Keratinocyte (primary cell): Measurements from ENCODE around the gene MLIP. TPM values are rescaled to one million over a fixed set of nuclear protein-coding genes. Genes with fewer than 3 reads are reported as not detected.

Experiments
- DNase-seq: peaks from one replicate; pipeline ENCODE4 v3.0.0-alpha.2; 2011; ENCODE audit warnings: low read depth, missing footprints, low spot score
- FAIRE-seq: peaks from 2 replicates; lab custom pipeline; 2011; peaks lifted over from hg19 to GRCh38; lab: Jason Lieb, UNC
- H2AFZ ChIP-seq: 2 replicates; pipeline ENCODE4 v1.6.0; 2012; ENCODE audit warnings: low read length, control low read depth, inconsistent platforms; ENCODE audit not compliant: control insufficient read depth
- H3K27ac ChIP-seq: 2 replicates; pipeline ENCODE4 v1.5.1; 2011; ENCODE audit warnings: low read length; ENCODE audit not compliant: control insufficient read depth, insufficient read depth
- H3K27me3 ChIP-seq: 3 replicates; pipeline ENCODE4 v1.6.0; 2011; ENCODE audit warnings: low read length; ENCODE audit not compliant: control insufficient read depth, insufficient read depth; ENCODE audit errors: extremely low read depth
- H3K36me3 ChIP-seq, 2 experiments: 2 replicates in 1 of 2; 3 replicates in 1 of 2; pipeline ENCODE4 v1.5.1; 2011; ENCODE audit warnings: low read length in 2 of 2, mild to moderate bottlenecking in 1 of 2; ENCODE audit not compliant: control insufficient read depth in 2 of 2, insufficient read depth in 2 of 2; ENCODE audit errors: extremely low read depth in 1 of 2
- H3K4me1 ChIP-seq: 3 replicates; pipeline ENCODE4 v1.5.1; 2011; ENCODE audit warnings: low read length; ENCODE audit not compliant: control insufficient read depth, insufficient read depth; ENCODE audit errors: extremely low read depth
- H3K4me2 ChIP-seq: 3 replicates; pipeline ENCODE4 v1.6.0; 2011; ENCODE audit warnings: low read depth, low read length; ENCODE audit not compliant: control insufficient read depth, insufficient read depth; ENCODE audit errors: extremely low read depth
- H3K4me3 ChIP-seq, 3 experiments: fragments of 200-600 bp in 1 of 3; sonication (generic) in 1 of 3; 2 replicates in 2 of 3; 3 replicates in 1 of 3; pipeline ENCODE4 v1.5.1; 2011 to 2016; ENCODE audit warnings: low read length in 3 of 3, mild to moderate bottlenecking in 3 of 3, control low read depth in 2 of 3, inconsistent platforms in 1 of 3, low read depth in 1 of 3, mixed read lengths in 1 of 3, mixed run types in 1 of 3, moderate library complexity in 1 of 3; ENCODE audit not compliant: control insufficient read depth in 2 of 3, insufficient read depth in 2 of 3; ENCODE audit errors: extremely low read depth in 1 of 3
- H3K79me2 ChIP-seq: 2 replicates; pipeline ENCODE4 v1.6.0; 2012; ENCODE audit warnings: low read length; ENCODE audit not compliant: control insufficient read depth, insufficient read depth
- H3K9ac ChIP-seq: 3 replicates; pipeline ENCODE4 v1.6.0; 2011; ENCODE audit warnings: low read length; ENCODE audit not compliant: control insufficient read depth, insufficient read depth; ENCODE audit errors: extremely low read depth
- H3K9me1 ChIP-seq: 3 replicates; pipeline ENCODE4 v1.6.0; 2011; ENCODE audit warnings: low read length; ENCODE audit not compliant: control insufficient read depth, insufficient read depth; ENCODE audit errors: extremely low read depth
- H3K9me3 ChIP-seq: 2 replicates; pipeline ENCODE4 v1.5.1; 2012; ENCODE audit warnings: low read depth, low read length; ENCODE audit not compliant: control insufficient read depth
- H4K20me1 ChIP-seq: 3 replicates; pipeline ENCODE4 v1.6.0; 2011; ENCODE audit warnings: low read length; ENCODE audit not compliant: control insufficient read depth, insufficient read depth; ENCODE audit errors: extremely low read depth
- CTCF ChIP-seq, 3 experiments: IDR thresholded peaks in 1 of 3; conservative IDR thresholded peaks in 1 of 3; optimal IDR thresholded peaks in 1 of 3; 2 replicates in 2 of 3; 3 replicates in 1 of 3; pipeline versions ENCODE3 to v1.5.1; 2011; ENCODE audit warnings: low read length in 3 of 3, mild to moderate bottlenecking in 3 of 3, moderate library complexity in 2 of 3, control low read depth in 1 of 3, inconsistent platforms in 1 of 3; ENCODE audit not compliant: insufficient read depth in 2 of 3; ENCODE audit errors: extremely low read depth in 1 of 3
- EZH2 ChIP-seq: IDR thresholded peaks from one replicate; pipeline ENCODE4 v1.6.1; 2012; ENCODE audit warnings: inconsistent platforms, mild to moderate bottlenecking, low read length, moderate library complexity
- dilution Hi-C: fragments of 300-500 bp; cut with MboI; formaldehyde crosslinking; loops from one replicate; pipeline ENCODE4 v1.7.0; 2020; ENCODE audit warnings: low sequenced_read_pairs; ENCODE audit not compliant: extremely low pct_ligation_motif_present
- polyA plus RNA-seq, 5 experiments: library from polyadenylated mRNA; depleted of rRNA in 3 of 5; stranded (reverse) in 3 of 5; stranded (forward) in 1 of 5; unstranded in 1 of 5; fragments of >200 nt; gene quantifications; 1 replicate in 1 of 5; 2 replicates in 3 of 5; 3 replicates in 1 of 5; pipeline versions ENCODE4 v1.2.1 to v1.2.3, GENCODE V29; 2011 to 2012; ENCODE audit warnings: missing spikeins in 2 of 5, low read depth in 1 of 5, low replicate concordance in 1 of 5

The MLIP gene
- polyA plus RNA-seq, 1 donor (not counting 4 experiments of a cell fraction or from before 2014, with no cell fraction given), result 0.87 TPM

- dilution Hi-C loops, result no loop called here
- TF ChIP-seq EZH2 (no peak), CTCF (optimal IDR thresholded peaks at IDR 0.05 in 1 of 3, IDR thresholded peaks at IDR 0.05 in 1 of 3, conservative IDR thresholded peaks at IDR 0.05 in 1 of 3; ENCODE audit: extremely low read depth in 1 of 3, insufficient read depth in 2 of 3, low read length in 3 of 3) (no peak)
- DNase-seq (peak; percentile 77), FAIRE-seq (peak; percentile 49)
- Histone ChIP-seq H3K9me3 (no peaks in the 10 kb centered on the region), H3K36me3 (no peaks in the 10 kb centered on the region), H3K79me2 (no peaks in the 10 kb centered on the region), H3K4me3 (peak overlapping the region in 1 of 3 experiments; percentile 25), H3K27ac (peak overlapping the region; percentile 70), H3K4me1 (peaks cover 32% of the 10 kb centered on the region), H3K4me2 (peak overlapping the region; percentile 33), H3K9me1 (no peaks in the 10 kb centered on the region), H2AFZ (no peak overlapping the region), H4K20me1 (no peaks in the 10 kb centered on the region), H3K27me3 (no peaks in the 10 kb centered on the region), H3K9ac (peak overlapping the region; percentile 0)
Measured at GRCh38 chr6:54291738-54292137, 180.5 kb downstream of the MLIP start.

- TF ChIP-seq CTCF (optimal IDR thresholded peaks at IDR 0.05 in 1 of 3, IDR thresholded peaks at IDR 0.05 in 1 of 3, conservative IDR thresholded peaks at IDR 0.05 in 1 of 3; ENCODE audit: extremely low read depth in 1 of 3, insufficient read depth in 2 of 3, low read length in 3 of 3), result no peak
- no peak overlapping the region for H3K9ac ChIP-seq
- no peaks in the 10 kb centered on the region for H3K79me2 ChIP-seq
- H3K27ac ChIP-seq, result no peak overlapping the region
- no peak overlapping the region for H3K4me2 ChIP-seq
- H3K36me3 ChIP-seq, result no peaks in the 10 kb centered on the region
- no peaks in the 10 kb centered on the region for H3K9me3 ChIP-seq
- FAIRE-seq (no peak), DNase-seq (no peak)
- H4K20me1 ChIP-seq, result no peaks in the 10 kb centered on the region
- H3K27me3 ChIP-seq, result no peaks in the 10 kb centered on the region
- no peak overlapping the region for H3K4me3 ChIP-seq
- H2AFZ ChIP-seq, result no peak overlapping the region
- peaks cover 25% of the 10 kb centered on the region for H3K4me1 ChIP-seq
- dilution Hi-C loops, result no loop called here
- H3K9me1 ChIP-seq, result no peaks in the 10 kb centered on the region
Measured at GRCh38 chr6:54294965-54295532, 183.8 kb downstream of the MLIP start.
